ENCODE measurements around the gene NKAIN2. TPM values are rescaled to one million over a fixed set of nuclear protein-coding genes. Genes with fewer than 3 reads are reported as not detected.
A peak's percentile ranks its signal among the peaks of the same experiment; 100 is the strongest.

The NKAIN2 gene
- total RNA-seq, 1 experiment from 2014 or later, result not detected

GRCh38 chr6:124022641-124023040 lies 219.0 kb downstream of the NKAIN2 start:
- DNase-seq (ENCODE audit: low read depth), result no peak

GRCh38 chr6:124026694-124027093 lies 223.0 kb downstream of the NKAIN2 start:
- no peak for DNase-seq (ENCODE audit: low read depth)

DNA sequence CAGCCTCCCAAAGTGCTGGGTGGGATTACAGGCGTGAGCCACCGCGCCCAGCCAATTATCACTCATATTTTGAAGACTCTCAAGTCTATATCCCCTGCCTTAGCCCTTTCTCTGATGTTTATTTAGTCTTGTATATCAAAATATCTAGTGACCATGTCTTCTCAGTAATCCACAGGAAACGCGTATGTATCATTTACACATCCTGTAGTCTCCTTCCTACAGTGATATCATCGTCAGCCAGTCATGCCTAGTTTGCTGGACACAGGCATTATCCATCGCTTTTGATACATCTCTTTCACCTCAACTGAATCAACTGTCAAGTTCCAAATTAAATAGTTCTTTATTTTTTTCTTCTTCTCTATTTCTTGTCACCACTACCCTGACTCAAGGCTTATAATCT lies 223.7 kb downstream of the NKAIN2 start:
- no peak for DNase-seq (ENCODE audit: low read depth)

DNA sequence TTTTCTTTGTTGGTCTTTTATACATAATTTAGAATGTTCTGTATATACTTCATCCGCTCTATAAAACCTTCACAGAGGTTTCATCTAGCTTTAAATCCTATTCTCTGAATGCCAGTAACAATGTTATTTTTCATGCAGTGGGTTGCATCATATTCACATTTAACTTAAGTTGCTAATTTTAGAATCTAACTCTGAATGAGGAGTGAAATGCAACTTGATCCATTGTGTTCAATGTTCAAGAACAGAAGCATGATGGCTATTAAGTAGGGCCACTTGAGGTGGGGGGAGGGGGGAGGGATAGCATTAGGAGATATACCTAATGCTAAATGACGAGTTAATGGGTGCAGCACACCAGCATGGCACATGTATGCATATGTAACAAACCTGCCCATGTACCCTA lies 224.5 kb downstream of the NKAIN2 start:
- no peak for DNase-seq (ENCODE audit: low read depth)

GRCh38 chr6:124029567-124029966 lies 225.9 kb downstream of the NKAIN2 start:
- DNase-seq (ENCODE audit: low read depth), result no peak

GRCh38 chr6:124033501-124033900 lies 229.8 kb downstream of the NKAIN2 start:
- no peak for DNase-seq (ENCODE audit: low read depth)

DNA sequence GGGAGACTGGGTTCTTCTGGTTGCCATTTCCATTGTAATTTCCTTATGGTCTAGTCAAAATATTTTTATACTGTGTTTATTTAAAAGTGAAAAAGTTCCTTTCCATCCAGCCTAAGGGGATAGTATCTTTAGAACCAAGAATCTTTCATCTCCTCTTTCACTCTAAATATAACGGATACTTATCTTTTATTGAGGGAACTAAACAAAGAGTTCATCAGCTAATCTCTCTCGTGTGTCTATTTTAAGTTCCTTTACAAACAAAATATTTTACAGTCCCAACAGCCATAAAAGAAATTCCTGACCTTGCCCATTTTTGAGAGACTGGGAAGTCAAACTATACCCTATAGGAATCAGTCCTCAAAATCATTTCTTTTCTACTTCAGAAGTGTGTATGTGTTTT lies 232.7 kb downstream of the NKAIN2 start:
- DNase-seq (ENCODE audit: low read depth), result no peak

DNA sequence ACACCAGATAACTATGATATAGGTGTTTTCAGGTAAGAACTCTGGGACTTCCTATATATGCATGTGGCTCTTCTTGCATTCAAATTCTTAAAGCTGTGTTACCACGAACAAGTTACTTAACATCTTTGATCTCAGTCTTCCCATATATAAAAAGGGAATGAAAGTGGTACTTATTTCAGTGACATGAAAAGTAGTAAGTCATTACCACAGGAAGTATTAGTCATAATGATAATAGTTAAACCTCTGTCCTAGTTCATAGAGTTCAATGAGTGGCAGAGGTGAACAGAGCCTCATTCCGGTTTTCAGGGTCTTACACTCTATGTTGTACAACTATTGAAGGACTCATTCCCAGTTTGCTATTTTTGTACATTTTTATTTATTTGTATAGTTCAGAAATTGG lies 237.0 kb downstream of the NKAIN2 start:
- peak; percentile 36 for DNase-seq (ENCODE audit: low read depth)

DNA sequence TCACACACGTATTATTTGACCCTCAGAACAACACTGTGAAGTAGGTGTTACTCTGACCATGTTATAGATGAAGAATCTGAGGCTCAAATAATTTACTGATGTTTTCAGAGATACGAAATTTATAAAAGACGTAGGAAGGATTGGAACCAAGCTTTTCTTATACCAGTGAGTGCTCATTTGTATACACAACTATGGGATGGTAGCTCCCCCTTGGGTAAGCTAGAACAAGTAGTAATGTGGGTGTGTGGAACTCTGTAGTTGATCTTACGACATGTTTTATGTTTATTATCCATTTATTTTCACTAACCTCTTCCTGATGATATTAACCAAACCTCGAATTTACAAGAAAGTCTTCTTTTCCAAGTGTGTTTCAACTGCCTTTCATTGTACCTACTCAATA lies 248.5 kb downstream of the NKAIN2 start:
- DNase-seq (ENCODE audit: low read depth), result no peak

DNA sequence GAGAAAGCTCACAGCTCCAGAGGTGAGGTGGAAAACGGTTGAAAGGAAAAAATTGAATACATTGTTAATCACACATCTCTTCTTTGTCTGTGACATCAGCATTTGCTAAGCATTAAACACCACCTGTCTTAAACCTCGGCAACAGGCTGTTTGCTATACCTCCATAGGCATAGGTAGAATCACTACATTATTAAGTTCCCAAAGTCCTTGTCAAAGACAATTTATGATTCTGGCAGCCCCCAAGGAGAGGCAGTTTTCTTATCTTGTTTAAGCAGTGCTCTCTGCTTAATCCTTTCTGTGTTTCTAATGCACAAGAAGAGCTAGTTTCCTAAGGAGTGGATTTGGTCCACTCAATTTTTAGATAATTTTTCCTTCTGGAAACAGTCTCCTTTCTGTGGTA lies 249.7 kb downstream of the NKAIN2 start:
- no peak for DNase-seq (ENCODE audit: low read depth)

DNA sequence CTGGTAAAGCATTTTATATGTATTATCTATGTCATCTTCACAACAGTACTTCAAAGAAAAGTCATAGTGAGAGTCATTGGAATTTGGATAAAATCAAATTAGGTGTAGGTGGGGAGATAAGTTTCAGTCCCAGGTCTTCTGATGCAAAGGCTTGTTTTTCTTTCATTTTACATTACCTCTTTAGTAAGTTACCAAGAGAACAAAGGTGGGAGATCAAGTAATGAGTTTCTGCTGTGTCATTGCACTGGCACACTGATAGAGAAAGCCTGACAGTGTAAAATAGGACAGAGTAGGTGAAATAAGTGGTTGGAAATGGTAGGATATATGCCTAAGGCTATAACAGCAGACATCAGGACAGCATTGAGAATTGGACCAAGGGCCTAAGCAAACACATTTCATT lies 250.4 kb downstream of the NKAIN2 start:
- DNase-seq (ENCODE audit: low read depth), result no peak

DNA sequence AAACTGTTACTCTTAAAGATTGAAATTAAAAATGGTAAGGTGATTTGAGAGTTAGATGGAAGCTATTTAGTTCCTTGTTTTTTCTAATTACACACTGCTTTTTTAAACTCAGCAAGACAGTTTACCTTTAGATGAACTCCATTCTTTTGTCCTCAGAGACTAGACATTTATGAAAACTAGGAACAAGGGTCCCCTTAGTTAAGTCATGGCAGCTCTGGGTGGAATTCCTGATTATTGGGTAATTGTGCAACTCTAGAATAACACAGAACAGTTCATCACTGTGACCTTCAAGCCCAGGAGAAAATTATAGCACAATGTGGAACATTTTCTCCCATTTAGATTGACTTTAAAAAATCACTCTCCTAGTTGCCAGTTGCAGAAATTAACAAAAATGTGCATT lies 251.7 kb downstream of the NKAIN2 start:
- DNase-seq (ENCODE audit: low read depth), result no peak

- DNase-seq (ENCODE audit: low read depth), result no peak
Observed at GRCh38 chr6:124055963-124056362, 252.3 kb downstream of the NKAIN2 start.

- no peak for DNase-seq (ENCODE audit: low read depth)
Observed at GRCh38 chr6:124056407-124057334, 253.0 kb downstream of the NKAIN2 start.

DNA sequence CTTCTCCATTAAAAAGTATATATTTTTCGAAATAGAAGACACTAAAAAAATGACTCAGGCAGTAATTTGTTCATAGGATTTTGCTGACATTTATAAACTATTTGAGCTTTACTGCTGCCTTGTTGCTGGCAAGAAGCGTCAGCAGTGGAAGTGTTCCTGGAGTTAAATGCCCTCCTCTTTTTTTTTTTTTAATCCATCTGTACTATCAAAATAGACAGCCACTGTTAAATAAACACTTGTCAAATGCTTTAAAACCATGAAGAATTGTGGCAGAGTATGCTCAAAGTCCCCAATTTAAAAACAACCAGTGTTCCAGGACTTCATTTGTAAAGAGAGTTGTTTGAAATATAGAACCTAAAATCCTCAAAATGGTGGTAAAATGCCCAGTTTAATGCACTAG lies 253.8 kb downstream of the NKAIN2 start:
- DNase-seq (ENCODE audit: low read depth), result no peak

DNA sequence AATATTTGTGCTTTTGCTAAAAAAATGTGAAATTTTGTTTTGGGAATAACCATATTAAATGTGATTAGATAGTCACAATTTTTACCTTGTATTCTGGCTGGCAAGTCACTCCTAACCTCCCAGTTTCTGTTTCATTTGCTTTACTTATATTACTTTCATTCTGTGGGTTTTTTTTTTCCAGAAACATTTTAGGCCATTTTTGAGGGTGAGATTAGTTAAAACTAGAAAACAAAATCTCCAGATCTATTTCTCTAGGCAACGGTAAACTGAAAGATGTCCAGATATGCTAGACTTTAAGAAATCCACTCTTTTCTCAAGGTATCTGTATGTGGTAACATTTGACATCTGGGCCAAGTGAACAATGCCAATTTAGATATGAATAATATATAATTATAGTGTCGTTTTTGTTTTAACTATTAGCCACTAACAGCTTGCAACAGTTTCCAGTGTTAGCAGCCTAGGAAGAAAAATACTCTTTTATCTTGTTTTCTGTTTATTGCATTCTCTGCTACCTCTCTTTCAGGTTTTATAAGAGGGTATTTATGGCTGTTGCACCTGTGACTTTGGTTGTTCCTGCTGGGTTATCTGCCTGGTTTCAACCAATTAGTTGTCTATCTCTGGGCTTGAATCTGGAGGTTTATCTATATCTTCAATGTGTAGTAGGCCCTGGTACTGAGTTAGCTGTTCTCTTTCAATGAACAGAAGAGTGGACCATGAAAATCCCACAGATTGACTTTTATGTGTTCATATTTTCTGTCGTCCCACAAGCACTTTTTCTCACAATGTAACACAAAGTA lies 260.9 kb downstream of the NKAIN2 start:
- DNase-seq (ENCODE audit: low read depth), result no peak

DNA sequence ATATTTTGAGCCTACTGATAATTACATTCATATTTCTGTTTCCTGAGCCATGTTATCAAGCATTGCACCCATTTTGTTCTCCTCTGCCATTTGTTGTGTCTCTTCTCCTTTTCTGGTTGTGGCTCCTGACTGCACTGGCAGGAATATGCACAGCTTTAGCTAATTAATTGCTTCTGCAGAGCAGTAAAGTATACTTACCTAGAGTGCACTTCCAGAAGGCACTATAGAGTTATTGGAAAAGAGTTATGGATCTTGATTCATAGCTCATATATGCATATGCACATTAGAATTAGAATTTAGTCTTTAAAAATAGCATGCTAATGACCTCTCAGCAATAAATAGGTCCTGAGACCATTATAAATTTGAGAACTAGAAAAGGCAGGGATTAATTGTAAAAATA lies 262.6 kb downstream of the NKAIN2 start:
- no peak for DNase-seq (ENCODE audit: low read depth)

DNA sequence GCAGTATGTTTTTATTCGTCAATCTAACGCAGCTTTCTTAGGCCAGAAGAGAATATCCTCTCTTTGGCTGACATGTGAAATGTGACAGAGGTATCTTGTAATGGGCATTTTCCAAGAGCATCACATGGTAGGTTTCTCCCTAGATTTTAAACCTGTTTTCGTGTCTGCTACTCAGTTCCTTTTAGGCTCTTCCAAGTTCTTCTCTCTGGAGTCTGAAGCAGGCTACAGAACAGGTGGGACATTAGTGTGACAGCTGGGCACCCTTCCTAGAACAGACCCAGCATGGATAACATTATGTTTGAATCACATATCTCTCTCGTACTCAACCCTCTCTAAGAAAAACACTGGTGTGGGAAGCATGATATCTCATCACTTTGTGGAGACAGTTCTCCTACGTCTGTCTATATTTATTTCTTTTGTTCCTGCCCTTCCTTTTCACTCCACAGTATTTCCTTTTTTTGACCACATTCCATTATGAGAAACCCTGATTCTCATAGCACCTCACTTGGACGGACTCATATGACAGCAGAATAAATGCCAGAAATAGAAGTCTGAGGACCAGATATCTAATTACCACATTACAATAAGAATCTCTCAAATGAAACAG lies 263.4 kb downstream of the NKAIN2 start:
- DNase-seq (ENCODE audit: low read depth), result no peak

- DNase-seq (ENCODE audit: low read depth), result no peak
Observed at GRCh38 chr6:124069230-124069950, 265.7 kb downstream of the NKAIN2 start.

DNA sequence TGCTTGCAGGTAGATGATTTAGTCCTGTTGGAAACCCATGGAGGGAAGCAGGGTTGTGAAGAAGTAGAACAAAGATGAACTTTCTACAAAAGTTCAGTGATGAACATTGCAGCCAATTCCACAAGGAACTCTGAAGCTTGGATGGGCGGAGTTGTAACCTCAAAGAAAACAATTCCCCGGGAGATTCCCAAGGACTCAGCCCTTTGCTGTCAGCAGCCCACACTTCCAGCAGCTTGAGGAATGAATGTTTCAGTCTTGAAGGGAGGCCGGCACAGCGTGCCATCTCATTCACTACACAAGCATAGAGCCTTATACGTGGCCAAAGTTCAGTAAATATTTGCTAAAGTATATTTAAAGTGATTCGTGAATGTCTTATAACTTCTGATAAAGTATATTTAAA lies 269.4 kb downstream of the NKAIN2 start:
- DNase-seq (ENCODE audit: low read depth), result no peak

DNA sequence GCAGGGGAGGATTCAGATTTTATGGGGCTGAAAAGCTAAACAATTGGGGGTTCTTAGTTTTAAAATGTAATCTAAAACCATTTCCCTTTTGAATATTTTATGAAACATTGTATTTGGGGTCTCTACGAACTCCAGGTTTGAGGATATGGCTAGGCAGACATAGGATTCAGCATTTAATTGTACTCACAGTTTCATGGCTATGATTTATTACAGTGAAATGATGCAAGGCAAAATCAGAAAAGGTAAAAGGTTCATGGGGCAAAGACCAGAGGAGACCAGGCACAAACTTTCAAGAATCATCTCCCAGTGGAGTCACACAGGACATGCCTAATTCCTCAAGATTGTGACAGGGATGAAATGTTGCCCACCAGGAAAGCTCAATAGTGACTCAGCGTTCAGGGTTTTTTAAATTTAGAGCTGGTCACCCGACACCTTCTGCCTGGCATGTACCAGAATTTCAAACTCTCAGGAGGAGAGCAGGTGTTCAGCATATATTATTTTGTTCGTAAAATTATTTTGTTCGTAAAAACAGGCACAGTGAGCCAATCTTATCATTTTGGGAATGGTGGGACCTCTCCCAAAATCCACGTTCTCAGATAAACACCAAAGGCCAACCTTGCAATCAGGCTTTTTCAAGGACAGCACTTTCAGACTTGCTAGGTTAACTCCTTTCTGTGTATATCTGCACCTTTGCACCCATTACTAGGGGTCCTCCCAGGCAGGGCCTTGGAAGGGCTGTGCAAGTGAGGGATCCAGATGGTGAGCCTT lies 270.3 kb downstream of the NKAIN2 start:
- DNase-seq (ENCODE audit: low read depth), result peak; percentile 24

Data from HT1080 (cell line).